Measurements from ENCODE around the gene EFCC1.

DNA sequence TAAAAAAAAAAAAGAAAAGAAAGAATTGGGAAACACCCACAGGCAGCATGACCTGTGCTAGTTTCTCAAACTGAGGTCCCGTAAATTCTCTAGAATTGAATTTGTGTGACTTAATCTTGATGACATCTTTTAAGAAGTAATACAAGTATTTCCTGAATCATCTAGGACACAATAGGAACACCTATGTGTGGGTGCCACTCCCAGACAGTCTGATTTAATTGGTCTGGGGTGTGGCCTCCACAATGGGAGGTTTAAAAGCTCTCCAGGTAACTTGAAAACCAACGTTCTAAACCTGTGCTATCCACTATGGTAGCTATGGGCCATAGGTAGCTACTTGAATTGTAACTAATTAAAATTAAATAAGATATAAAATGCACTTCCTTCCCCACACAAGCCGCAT lies 35.3 kb upstream of the EFCC1 start:
- TF ChIP-seq, protein P1, sequence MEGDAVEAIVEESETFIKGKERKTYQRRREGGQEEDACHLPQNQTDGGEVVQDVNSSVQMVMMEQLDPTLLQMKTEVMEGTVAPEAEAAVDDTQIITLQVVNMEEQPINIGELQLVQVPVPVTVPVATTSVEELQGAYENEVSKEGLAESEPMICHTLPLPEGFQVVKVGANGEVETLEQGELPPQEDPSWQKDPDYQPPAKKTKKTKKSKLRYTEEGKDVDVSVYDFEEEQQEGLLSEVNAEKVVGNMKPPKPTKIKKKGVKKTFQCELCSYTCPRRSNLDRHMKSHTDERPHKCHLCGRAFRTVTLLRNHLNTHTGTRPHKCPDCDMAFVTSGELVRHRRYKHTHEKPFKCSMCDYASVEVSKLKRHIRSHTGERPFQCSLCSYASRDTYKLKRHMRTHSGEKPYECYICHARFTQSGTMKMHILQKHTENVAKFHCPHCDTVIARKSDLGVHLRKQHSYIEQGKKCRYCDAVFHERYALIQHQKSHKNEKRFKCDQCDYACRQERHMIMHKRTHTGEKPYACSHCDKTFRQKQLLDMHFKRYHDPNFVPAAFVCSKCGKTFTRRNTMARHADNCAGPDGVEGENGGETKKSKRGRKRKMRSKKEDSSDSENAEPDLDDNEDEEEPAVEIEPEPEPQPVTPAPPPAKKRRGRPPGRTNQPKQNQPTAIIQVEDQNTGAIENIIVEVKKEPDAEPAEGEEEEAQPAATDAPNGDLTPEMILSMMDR (IDR thresholded peaks at IDR 0.05) = no peak
- TF ChIP-seq POLR2A (IDR thresholded peaks at IDR 0.05) (no peak), EP300 (IDR thresholded peaks at IDR 0.05) (no peak)

Measured in tibial nerve (tissue), 4 donors.